ENCODE data around the gene IGLL5. TPM values are rescaled to one million over a fixed set of nuclear protein-coding genes. Genes with fewer than 3 reads are reported as not detected.

IGLL5 gene
- total RNA-seq, 1 experiment from 2014 or later = not detected

- H3K36me3 Mint-ChIP-seq (ENCODE audit: insufficient read depth, unreplicated experiment) = no peaks in the 10 kb centered on the region
- no TSS peak for BruUV-seq (replicated peaks)
- no peak overlapping the region for H3K27ac Mint-ChIP-seq (ENCODE audit: low read depth, unreplicated experiment)
- no peaks in the 10 kb centered on the region for H3K4me1 Mint-ChIP-seq (ENCODE audit: insufficient read depth, unreplicated experiment)
- no peaks in the 10 kb centered on the region for H3K9me3 Mint-ChIP-seq (ENCODE audit: unreplicated experiment)
- intact Hi-C loops (cut with micrococcal nuclease) = loop anchor here (1.0 kb wide), 1 partner anchor 108 kb away; no protein-coding TSS in a partner anchor
- peaks cover 73% of the 10 kb centered on the region for H3K27me3 Mint-ChIP-seq (ENCODE audit: insufficient read depth, unreplicated experiment)
- DNase-seq (ENCODE audit: unreplicated experiment) = peak; percentile 69
- ChIA-PET POLR2A (interaction anchor here (1.0 kb wide), 1 partner anchor 36 kb away, joined by 3 read pairs; no protein-coding TSS in a partner anchor), CTCF (interaction anchor here (0.6 to 6.6 kb wide), 35 partner anchors 10 to 900 kb away, joined by 3 to 94 read pairs (median 4); no protein-coding TSS in a partner anchor)
- peak; percentile 75 for TF ChIP-seq CTCF (IDR thresholded peaks at IDR 0.05; ENCODE audit: unreplicated experiment)
- H3K4me3 Mint-ChIP-seq (ENCODE audit: unreplicated experiment) = no peak overlapping the region
Measured at GRCh38 chr22:22848364-22848866, 39.2 kb upstream of the IGLL5 start.

DNA sequence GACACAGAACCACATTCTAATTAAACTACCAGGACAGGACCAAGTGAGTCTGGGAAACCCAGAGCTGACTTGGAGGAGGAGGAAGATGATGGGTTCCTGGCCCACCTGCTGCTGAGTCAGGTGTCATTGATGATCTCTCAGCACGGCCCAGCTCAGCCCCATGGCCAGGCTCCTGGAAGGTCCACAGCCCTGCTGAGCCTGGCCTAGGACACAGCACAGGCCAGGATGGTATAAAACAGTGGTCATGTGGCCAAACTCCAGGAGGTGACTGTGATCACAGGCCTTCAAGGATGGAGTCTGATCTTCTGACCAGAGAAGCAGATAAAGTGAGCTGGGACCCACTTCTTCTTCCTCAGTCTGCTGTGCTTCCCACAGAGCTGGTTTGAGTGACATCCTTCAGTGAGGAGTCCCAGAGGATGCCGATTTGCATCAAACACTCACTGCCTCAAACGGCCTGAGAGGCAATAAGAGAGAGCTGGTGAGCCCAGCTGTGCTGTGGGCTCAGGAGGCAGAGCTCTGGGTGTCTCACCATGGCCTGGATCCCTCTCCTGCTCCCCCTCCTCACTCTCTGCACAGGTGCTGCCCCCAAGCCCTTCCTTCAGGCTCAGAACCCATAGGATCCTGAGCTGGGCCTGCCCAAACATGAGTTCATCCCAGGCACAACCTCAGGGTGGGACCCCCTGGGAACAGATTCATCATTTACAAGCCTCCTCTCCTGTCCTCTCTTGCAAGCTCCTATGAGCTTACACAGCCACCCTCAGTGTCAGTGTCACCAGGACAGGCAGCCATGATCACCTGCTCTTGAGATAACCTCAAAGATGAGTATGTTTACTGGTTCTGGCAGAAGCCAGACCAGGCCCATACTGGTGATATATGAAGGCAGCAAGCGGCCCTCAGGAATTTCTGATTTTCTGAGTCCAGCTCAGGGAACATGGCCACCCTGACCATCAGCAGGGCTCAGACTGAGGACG is 37.7 kb upstream of the IGLL5 start:
- no peaks in the 10 kb centered on the region for H3K9me3 Mint-ChIP-seq (ENCODE audit: unreplicated experiment)
- DNase-seq (ENCODE audit: unreplicated experiment) = no peak
- H3K36me3 Mint-ChIP-seq (ENCODE audit: insufficient read depth, unreplicated experiment) = no peaks in the 10 kb centered on the region
- intact Hi-C loops (cut with micrococcal nuclease) = no loop called here
- TF ChIP-seq CTCF (IDR thresholded peaks at IDR 0.05; ENCODE audit: unreplicated experiment) = no peak
- no peak overlapping the region for H3K4me3 Mint-ChIP-seq (ENCODE audit: unreplicated experiment)
- BruUV-seq (replicated peaks) = no TSS peak
- no peaks in the 10 kb centered on the region for H3K4me1 Mint-ChIP-seq (ENCODE audit: insufficient read depth, unreplicated experiment)
- ChIA-PET CTCF (interaction anchor here (0.8 to 6.6 kb wide), 14 partner anchors 8 to 982 kb away, joined by 3 to 94 read pairs (median 4); no protein-coding TSS in a partner anchor), POLR2A (interaction anchor here (1.0 kb wide), 1 partner anchor 34 kb away, joined by 3 read pairs; no protein-coding TSS in a partner anchor)
- peaks cover 66% of the 10 kb centered on the region for H3K27me3 Mint-ChIP-seq (ENCODE audit: insufficient read depth, unreplicated experiment)
- no peak overlapping the region for H3K27ac Mint-ChIP-seq (ENCODE audit: low read depth, unreplicated experiment)

DNA sequence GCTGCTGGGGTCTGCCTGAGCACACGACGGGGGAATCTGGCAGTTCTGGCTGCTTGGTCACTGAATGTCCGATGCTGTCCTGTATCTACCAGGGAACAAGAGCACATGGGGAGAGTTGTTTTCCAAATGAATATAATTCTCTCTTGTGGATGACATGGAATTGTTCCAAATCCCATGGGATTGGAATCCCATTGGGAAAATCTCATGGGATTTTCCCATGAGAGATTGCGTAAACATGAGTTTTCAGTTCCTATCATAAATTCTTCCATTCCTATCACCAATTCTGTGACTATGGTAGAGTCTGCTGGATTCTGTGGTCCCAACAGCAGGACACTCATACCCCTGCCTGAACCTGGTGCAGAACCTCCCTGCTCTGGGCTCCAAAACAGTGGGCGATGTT is 35.6 kb upstream of the IGLL5 start:
- CTCF ChIA-PET = interaction anchor here (0.6 to 6.6 kb wide), 3 partner anchors 99 to 124 kb away, joined by 3 to 94 read pairs (median 3); no protein-coding TSS in a partner anchor
- no peak for DNase-seq (ENCODE audit: unreplicated experiment)
- no peaks in the 10 kb centered on the region for H3K36me3 Mint-ChIP-seq (ENCODE audit: insufficient read depth, unreplicated experiment)
- no peaks in the 10 kb centered on the region for H3K4me1 Mint-ChIP-seq (ENCODE audit: insufficient read depth, unreplicated experiment)
- POLR2A ChIA-PET = no interaction called here
- no TSS peak for BruUV-seq (replicated peaks)
- TF ChIP-seq CTCF (IDR thresholded peaks at IDR 0.05; ENCODE audit: unreplicated experiment) = no peak
- intact Hi-C loops (cut with micrococcal nuclease) = no loop called here
- H3K27ac Mint-ChIP-seq (ENCODE audit: low read depth, unreplicated experiment) = no peak overlapping the region
- peaks cover 48% of the 10 kb centered on the region for H3K27me3 Mint-ChIP-seq (ENCODE audit: insufficient read depth, unreplicated experiment)
- H3K4me3 Mint-ChIP-seq (ENCODE audit: unreplicated experiment) = no peak overlapping the region
- H3K9me3 Mint-ChIP-seq (ENCODE audit: unreplicated experiment) = no peaks in the 10 kb centered on the region

DNA sequence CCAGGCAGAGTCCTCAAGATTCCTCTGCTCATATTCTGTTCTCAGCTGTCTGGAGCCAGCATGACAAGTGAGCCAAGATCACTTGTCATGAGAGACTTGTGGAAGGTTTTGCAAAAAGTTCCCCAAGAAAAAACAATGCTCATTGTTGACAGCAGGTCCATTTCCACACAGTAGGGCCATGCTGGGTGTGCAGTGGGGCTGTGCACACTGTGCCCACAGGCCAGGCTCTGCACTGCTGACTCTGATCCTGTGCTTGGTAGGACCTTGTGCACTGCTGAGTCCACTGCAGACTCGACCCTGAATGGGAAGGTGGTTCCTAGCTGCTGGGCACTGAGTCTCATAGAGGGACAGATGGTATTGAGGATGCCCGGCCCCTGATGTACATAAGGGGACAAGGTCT is 33.9 kb upstream of the IGLL5 start:
- peaks cover 50% of the 10 kb centered on the region for H3K27me3 Mint-ChIP-seq (ENCODE audit: insufficient read depth, unreplicated experiment)

More for the DNA sequence above, 33.9 kb upstream of the IGLL5 start:
- Mint-ChIP-seq H3K4me3 (ENCODE audit: unreplicated experiment) (no peak overlapping the region), H3K9me3 (ENCODE audit: unreplicated experiment) (no peaks in the 10 kb centered on the region), H3K4me1 (ENCODE audit: insufficient read depth, unreplicated experiment) (no peaks in the 10 kb centered on the region), H3K36me3 (ENCODE audit: insufficient read depth, unreplicated experiment) (no peaks in the 10 kb centered on the region), H3K27ac (ENCODE audit: low read depth, unreplicated experiment) (no peak overlapping the region)
- CTCF ChIA-PET = interaction anchor here (6.6 kb wide), 1 partner anchor 103 kb away, joined by 94 read pairs; no protein-coding TSS in a partner anchor
- no peak for TF ChIP-seq CTCF (IDR thresholded peaks at IDR 0.05; ENCODE audit: unreplicated experiment)
- DNase-seq (ENCODE audit: unreplicated experiment) = no peak
- no TSS peak for BruUV-seq (replicated peaks)
- POLR2A ChIA-PET = interaction anchor here (0.6 kb wide), 1 partner anchor 11 kb away, joined by 4 read pairs; no protein-coding TSS in a partner anchor
- intact Hi-C loops (cut with micrococcal nuclease) = no loop called here
